Measurements from ENCODE around the gene EFCAB14. TPM values are rescaled to one million over a fixed set of nuclear protein-coding genes. Genes with fewer than 3 reads are reported as not detected.

The EFCAB14 gene
- total RNA-seq, 4 donors from 2014 or later: 129 to 162 (median 138) TPM

GRCh38 chr1:46675549-46676314 is 43.2 kb downstream of the EFCAB14 start:
- intact Hi-C loops (cut with DNase I): no loop called here
- Histone ChIP-seq H3K9me3 (no peaks in the 10 kb centered on the region), H3K4me3 (replicated peaks in 1 of 3) (no peak overlapping the region), H3K4me1 (no peaks in the 10 kb centered on the region), H3K27ac (no peak overlapping the region), H3K36me3 (peaks cover 15 to 18% of the 10 kb centered on the region in 2 donors), H3K27me3 (no peaks in the 10 kb centered on the region)
- 78 to 86% methylated on average over 1 of the region's 1 CpG for WGBS, 2 donors
- no peak for DNase-seq
- TF ChIP-seq POLR2A (IDR thresholded peaks at IDR 0.05) (no peak), CTCF (IDR thresholded peaks at IDR 0.05) (no peak)

DNA sequence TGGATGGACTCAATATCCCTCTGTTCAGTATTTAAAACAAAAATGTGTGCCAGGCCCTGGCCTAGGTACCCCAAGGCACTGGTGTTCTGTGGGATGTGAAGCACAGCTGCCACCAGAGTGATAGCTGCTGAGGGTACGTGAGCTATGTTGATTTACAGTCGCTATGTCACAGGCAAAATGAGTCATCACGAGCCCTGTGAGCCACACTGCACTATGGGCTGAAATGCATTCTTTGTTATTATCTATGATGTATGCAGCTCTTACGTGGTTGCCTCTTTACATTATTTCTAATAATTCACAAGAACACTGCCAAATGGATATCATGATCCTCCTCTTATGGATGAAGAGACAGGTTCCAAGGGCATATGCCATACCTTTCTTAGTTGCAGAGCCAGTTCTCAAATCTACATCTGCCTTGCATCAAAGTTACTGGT is 45.1 kb downstream of the EFCAB14 start:
- H3K27ac ChIP-seq: no peak overlapping the region
- no peak for DNase-seq
- intact Hi-C loops (cut with DNase I): no loop called here
- no peak overlapping the region for H3K4me3 ChIP-seq (replicated peaks in 1 of 3)
- WGBS, 2 donors: 78 to 87% methylated on average over 4 of the region's 4 CpGs
- no peaks in the 10 kb centered on the region for H3K9me3 ChIP-seq
- TF ChIP-seq POLR2A (IDR thresholded peaks at IDR 0.05): no peak
- TF ChIP-seq CTCF (IDR thresholded peaks at IDR 0.05): no peak
- H3K27me3 ChIP-seq: no peaks in the 10 kb centered on the region
- peaks cover 6 to 10% of the 10 kb centered on the region in 2 donors for H3K36me3 ChIP-seq
- H3K4me1 ChIP-seq: peaks cover 0 to under 1% of the 10 kb centered on the region in 2 donors

DNA sequence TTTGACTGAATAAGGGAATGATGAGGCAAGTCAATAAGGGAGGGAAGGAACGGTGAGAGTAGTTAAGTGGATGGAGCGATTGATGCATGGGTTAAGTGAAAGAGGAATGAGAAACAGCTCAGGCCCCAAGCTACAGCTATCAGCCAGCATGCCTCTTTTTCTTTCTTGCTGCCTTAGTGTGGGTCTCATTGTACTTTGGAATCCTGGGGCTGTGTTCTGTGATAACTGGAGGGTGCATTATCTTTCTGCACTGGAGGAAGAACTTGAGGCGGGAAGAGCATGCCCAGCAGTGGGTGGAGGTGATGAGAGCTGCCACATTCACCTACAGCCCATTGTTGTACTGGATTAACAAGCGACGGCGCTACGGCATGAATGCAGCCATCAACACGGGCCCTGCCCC is 46.2 kb downstream of the EFCAB14 start:
- no peaks in the 10 kb centered on the region for H3K9me3 ChIP-seq
- 62 to 71% methylated on average over 8 of the region's 8 CpGs for WGBS, 2 donors

GRCh38 chr1:46671554-46671953 is 47.4 kb downstream of the EFCAB14 start, which contains the start of gene TEX38:
TSS of gene TEX38 (plus strand) at chr1:46671854. CDS start at chr1:46671935, 81 bp downstream.
- WGBS, 2 donors: 86 to 90% methylated on average over 2 to 3 of the region's 3 CpGs
- no peak within 1 kb of the TSS for H3K4me3 ChIP-seq (replicated peaks in 1 of 3)
- H3K27me3 ChIP-seq: no peaks in the 10 kb centered on the region
- H3K36me3 ChIP-seq: peaks cover 0 to 6% of the 10 kb centered on the region in 2 donors
- TF ChIP-seq POLR2A (IDR thresholded peaks at IDR 0.05): no peak
- TF ChIP-seq CTCF (IDR thresholded peaks at IDR 0.05): no peak
- no peak within 1 kb of the TSS for H3K27ac ChIP-seq
- H3K9me3 ChIP-seq: no peaks in the 10 kb centered on the region
- peaks cover 10 to 14% of the 10 kb centered on the region in 2 donors for H3K4me1 ChIP-seq
- DNase-seq: no peak
- intact Hi-C loops (cut with DNase I): no loop called here

More for the DNA sequence above, 46.2 kb downstream of the EFCAB14 start:
- intact Hi-C loops (cut with DNase I): no loop called here
- Histone ChIP-seq H3K4me1 (peaks cover 0 to 4% of the 10 kb centered on the region in 2 donors), H3K4me3 (replicated peaks in 1 of 3) (no peak overlapping the region), H3K27ac (no peak overlapping the region), H3K27me3 (no peaks in the 10 kb centered on the region), H3K36me3 (peaks cover 5 to 6% of the 10 kb centered on the region in 2 donors)
- TF ChIP-seq CTCF (IDR thresholded peaks at IDR 0.05) (no peak), POLR2A (IDR thresholded peaks at IDR 0.05) (no peak)
- no peak for DNase-seq

DNA sequence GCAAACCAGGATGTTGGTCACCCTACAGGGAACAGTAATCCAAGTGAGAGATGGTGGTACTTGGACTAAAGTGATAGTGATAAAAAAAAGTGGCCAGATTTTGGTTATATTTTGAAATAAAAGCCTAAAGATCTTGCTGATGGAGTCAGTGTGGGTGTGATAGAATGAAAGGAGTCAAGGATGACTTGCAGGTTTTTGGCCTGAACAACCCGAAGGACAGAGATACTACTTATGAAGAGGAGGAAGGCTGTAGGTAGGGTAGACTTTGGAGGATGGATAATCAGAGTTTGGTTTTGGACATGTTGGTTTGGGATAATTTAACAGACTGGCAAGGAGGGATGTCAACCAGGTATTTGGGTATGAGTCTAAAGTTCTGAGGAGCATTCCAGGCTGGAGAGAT is 48.8 kb downstream of the EFCAB14 start:
- H3K4me3 ChIP-seq (replicated peaks in 1 of 3): no peak overlapping the region
- no peak overlapping the region for H3K27ac ChIP-seq
- WGBS, 2 donors: 92 to 96% methylated on average over 1 of the region's 1 CpG
- no peaks in the 10 kb centered on the region for H3K27me3 ChIP-seq
- DNase-seq: no peak
- TF ChIP-seq CTCF (IDR thresholded peaks at IDR 0.05): no peak
- no peak for TF ChIP-seq POLR2A (IDR thresholded peaks at IDR 0.05)
- peaks cover 0 to 1% of the 10 kb centered on the region in 2 donors for H3K36me3 ChIP-seq
- no peaks in the 10 kb centered on the region for H3K9me3 ChIP-seq
- peaks cover 12 to 20% of the 10 kb centered on the region in 2 donors for H3K4me1 ChIP-seq
- intact Hi-C loops (cut with DNase I): no loop called here

All from thyroid gland (tissue), 4 donors.